Transverse colon (tissue), 4 donors: ENCODE results near the gene GIMAP2. TPM values are rescaled to one million over a fixed set of nuclear protein-coding genes. Genes with fewer than 3 reads are reported as not detected.

Experiments
- DNase-seq: peaks from one replicate; pipeline ENCODE4 v3.0.0-alpha.2; 2019
- H3K27ac ChIP-seq, 4 donors: fragments of 200-600 bp; sonication (generic); 2 replicates each; pipeline ENCODE4 v1.5.1; 2016 to 2018; ENCODE audit warnings: inconsistent platforms in 4 of 4
- H3K27me3 ChIP-seq: fragments of 200-600 bp; sonication (generic); 2 replicates; pipeline ENCODE4 v1.5.1; 2017; ENCODE audit warnings: inconsistent platforms
- H3K36me3 ChIP-seq, 4 donors: fragments of 200-600 bp; sonication (generic); 2 replicates each; pipeline ENCODE4 v1.5.1; 2017 to 2019; ENCODE audit warnings: inconsistent platforms in 4 of 4
- H3K4me1 ChIP-seq, 4 donors: fragments of 200-600 bp; sonication (generic); 2 replicates each; pipeline ENCODE4 v1.5.1; 2017 to 2020; ENCODE audit warnings: inconsistent platforms in 4 of 4
- H3K4me3 ChIP-seq, 4 donors: fragments of 200-600 bp; sonication (generic); 1 replicate in 1 of 4; 2 replicates in 3 of 4; pipeline versions ENCODE4 v1.5.1 to v1.6.1; 2017 to 2019; ENCODE audit warnings: inconsistent platforms in 4 of 4
- H3K9me3 ChIP-seq, 2 donors: fragments of 200-600 bp; sonication (generic); 2 replicates each; pipeline ENCODE4 v1.5.1; 2017 to 2019; ENCODE audit warnings: inconsistent platforms in 2 of 2
- EP300 ChIP-seq: sonication (generic); formaldehyde crosslinking; IDR thresholded peaks from one replicate; pipeline ENCODE4 v1.6.1; 2017; ENCODE audit warnings: antibody characterized with exemption, low read depth
- POLR2A ChIP-seq: fragments of 450-650 bp; IDR thresholded peaks from one replicate; pipeline ENCODE4 v1.6.1; 2016; ENCODE audit warnings: antibody characterized with exemption, mild to moderate bottlenecking, moderate library complexity
- POLR2AphosphoS5 ChIP-seq, 3 donors: sonication (generic); formaldehyde crosslinking; IDR thresholded peaks; one replicate each; pipeline ENCODE4 v1.6.1; 2016; ENCODE audit warnings: antibody characterized with exemption in 3 of 3
- WGBS, 2 donors: methylation state at CpG; one replicate each; pipeline ENCODE4 v1.1.5; 2018; ENCODE audit warnings: low coverage in 1 of 2; 5-methylcytosine and 5-hydroxymethylcytosine counted together
- in situ Hi-C, 4 donors: fragments of 200-750 bp; cut with MboI; loops; one replicate each; pipeline versions ENCODE4 v1.15.0 to v1.15.1; 2017; ENCODE audit warnings: low sequenced_read_pairs in 3 of 4, low pct_ligation_motif_present in 1 of 4, low pct_unique_long_range_greater_than_20kb in 1 of 4
- intact Hi-C: fragments of 100-400 bp; cut with DNase I; formaldehyde crosslinking; loops from one replicate; pipeline ENCODE4 v1.15.1; 2023; ENCODE audit warnings: low total_unique reads
- total RNA-seq, 4 donors: library from RNA; depleted of rRNA; stranded (reverse); fragments of >200 nt; gene quantifications; one replicate each; pipeline ENCODE4 v1.1.0, GENCODE V29; 2016
- TF ChIP-seq, protein P1 (sequence below), 5 experiments: fragments of 200-600 bp in 3 of 5; fragments of 450-650 bp in 2 of 5; sonication (generic) in 3 of 5; IDR thresholded peaks; 1 replicate in 2 of 5; 2 replicates in 3 of 5; pipeline ENCODE4 v1.5.1; 2016 to 2017; ENCODE audit warnings: antibody characterized with exemption in 5 of 5, inconsistent platforms in 3 of 5, mild to moderate bottlenecking in 2 of 5, moderate library complexity in 1 of 5

GIMAP2 gene
- total RNA-seq, 4 donors from 2014 or later, result 4.5 to 16.2 TPM; not detected in 2

DNA sequence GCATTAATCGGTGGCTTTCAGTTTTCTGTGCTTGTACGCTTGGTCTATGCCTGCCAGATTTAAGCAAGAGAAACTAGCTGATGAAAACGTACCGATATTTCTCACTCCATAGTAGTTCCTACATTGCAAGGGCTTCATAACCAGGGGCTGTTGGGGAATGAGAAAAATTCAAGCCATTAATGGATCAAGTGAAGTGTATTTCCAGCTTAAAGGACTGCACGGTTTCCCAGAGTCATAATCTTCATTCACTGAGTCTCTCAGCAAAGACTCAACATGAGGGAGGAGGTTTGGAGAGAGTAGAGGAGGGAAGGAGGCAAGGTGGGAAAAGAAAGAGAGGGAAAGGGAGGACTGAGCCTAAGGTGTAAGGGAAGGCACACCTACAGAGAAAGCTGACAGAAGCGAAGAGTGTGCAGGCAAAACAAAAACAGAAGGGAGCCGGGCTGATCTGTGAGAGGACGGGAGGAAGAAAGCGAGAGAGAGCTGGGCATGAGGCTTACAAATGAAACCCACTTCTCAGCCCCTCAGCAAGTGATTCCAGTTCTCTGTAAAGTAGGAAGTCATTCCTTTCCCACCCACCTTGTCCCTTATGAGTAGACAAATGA lies 625 bp downstream of the GIMAP2 start:
- DNase-seq, result no peak
- H3K4me3 ChIP-seq, result peak overlapping the region; percentile 2 to 56 (median 30)

DNA sequence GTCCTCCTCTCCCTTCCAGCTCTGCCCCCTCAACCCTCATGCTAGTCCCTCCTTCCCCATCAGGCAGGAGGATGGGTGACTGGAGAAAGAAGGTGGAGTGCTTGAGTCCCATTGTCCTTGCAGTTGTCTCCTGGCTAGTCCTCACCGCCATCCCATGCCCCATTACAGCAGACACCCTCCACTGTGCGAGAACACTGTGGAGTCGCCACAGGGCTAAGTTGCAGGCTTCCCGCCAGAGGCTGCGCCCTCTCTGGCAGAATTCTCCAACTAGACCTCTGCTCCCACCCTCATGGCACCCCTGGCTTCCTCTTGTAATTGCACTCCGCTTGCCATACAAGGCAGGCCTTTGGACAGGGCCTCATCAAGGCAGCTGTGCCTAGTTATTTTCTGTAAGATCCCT lies 3.1 kb downstream of the GIMAP2 start:
- H3K27ac ChIP-seq, result no peak overlapping the region
- WGBS, 2 donors, result 99 to 100% methylated on average over 1 to 6 of the region's 6 CpGs
- no peaks in the 10 kb centered on the region for H3K9me3 ChIP-seq
- in situ Hi-C loops (no loop called here), intact Hi-C loops (no loop called here)
- peaks cover 0 to 24% (median 4%) of the 10 kb centered on the region in 4 donors for H3K4me1 ChIP-seq
- H3K36me3 ChIP-seq, result peaks cover 0 to 11% (median 0%) of the 10 kb centered on the region in 4 donors
- no peak overlapping the region for H3K4me3 ChIP-seq
- no peak for TF ChIP-seq EP300
- no peak for TF ChIP-seq POLR2A
- TF ChIP-seq, protein P1, sequence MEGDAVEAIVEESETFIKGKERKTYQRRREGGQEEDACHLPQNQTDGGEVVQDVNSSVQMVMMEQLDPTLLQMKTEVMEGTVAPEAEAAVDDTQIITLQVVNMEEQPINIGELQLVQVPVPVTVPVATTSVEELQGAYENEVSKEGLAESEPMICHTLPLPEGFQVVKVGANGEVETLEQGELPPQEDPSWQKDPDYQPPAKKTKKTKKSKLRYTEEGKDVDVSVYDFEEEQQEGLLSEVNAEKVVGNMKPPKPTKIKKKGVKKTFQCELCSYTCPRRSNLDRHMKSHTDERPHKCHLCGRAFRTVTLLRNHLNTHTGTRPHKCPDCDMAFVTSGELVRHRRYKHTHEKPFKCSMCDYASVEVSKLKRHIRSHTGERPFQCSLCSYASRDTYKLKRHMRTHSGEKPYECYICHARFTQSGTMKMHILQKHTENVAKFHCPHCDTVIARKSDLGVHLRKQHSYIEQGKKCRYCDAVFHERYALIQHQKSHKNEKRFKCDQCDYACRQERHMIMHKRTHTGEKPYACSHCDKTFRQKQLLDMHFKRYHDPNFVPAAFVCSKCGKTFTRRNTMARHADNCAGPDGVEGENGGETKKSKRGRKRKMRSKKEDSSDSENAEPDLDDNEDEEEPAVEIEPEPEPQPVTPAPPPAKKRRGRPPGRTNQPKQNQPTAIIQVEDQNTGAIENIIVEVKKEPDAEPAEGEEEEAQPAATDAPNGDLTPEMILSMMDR (IDR thresholded peaks at IDR 0.05), result no peak
- TF ChIP-seq POLR2AphosphoS5 (IDR thresholded peaks at IDR 0.05), result no peak
- no peaks in the 10 kb centered on the region for H3K27me3 ChIP-seq
- DNase-seq, result no peak

More for the DNA sequence above, 625 bp downstream of the GIMAP2 start:
- H3K27me3 ChIP-seq, result no peaks in the 10 kb centered on the region
- in situ Hi-C loops (no loop called here), intact Hi-C loops (no loop called here)
- peaks cover 0 to 11% (median 0%) of the 10 kb centered on the region in 4 donors for H3K36me3 ChIP-seq
- H3K4me1 ChIP-seq, result peaks cover 0 to 24% (median 4%) of the 10 kb centered on the region in 4 donors
- 39 to 40% methylated on average over 9 of the region's 9 CpGs for WGBS, 2 donors
- no peak for TF ChIP-seq POLR2AphosphoS5 (IDR thresholded peaks at IDR 0.05)
- H3K9me3 ChIP-seq, result no peaks in the 10 kb centered on the region
- peak overlapping the region; percentile 71 to 86 (median 76) for H3K27ac ChIP-seq

DNA sequence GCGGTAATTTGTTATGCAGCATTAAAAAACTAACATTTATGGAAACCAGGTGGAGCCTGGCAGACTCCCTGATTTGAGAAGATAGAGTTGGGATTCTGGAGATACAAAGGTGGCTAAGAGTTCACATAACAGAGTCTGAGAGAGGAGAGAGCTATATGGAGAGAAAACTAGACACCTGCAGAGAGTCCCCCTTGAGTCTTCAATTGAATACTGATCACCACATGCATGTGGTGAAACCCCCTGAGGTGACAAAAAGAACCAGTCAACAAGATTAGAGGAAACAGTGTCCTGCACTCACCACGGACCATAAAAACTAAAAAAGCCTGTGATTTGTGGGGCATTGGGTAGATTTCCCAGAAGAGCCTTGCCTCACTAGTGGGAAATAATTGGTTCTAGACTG lies 10.1 kb downstream of the GIMAP2 start:
- Histone ChIP-seq H3K27ac (no peak overlapping the region), H3K4me3 (no peak overlapping the region), H3K4me1 (no peaks in the 10 kb centered on the region), H3K9me3 (peaks cover 9 to 19% of the 10 kb centered on the region in 2 donors), H3K27me3 (no peaks in the 10 kb centered on the region), H3K36me3 (peaks cover 0 to 4% (median 0%) of the 10 kb centered on the region in 4 donors)
- DNase-seq, result no peak
- WGBS, 2 donors, result 40 to 85% methylated on average over 1 to 2 of the region's 2 CpGs
- intact Hi-C loops (no loop called here), in situ Hi-C loops (no loop called here)
- TF ChIP-seq EP300 (no peak), POLR2A (no peak), POLR2AphosphoS5 (IDR thresholded peaks at IDR 0.05) (no peak)
- TF ChIP-seq, protein P1 (IDR thresholded peaks at IDR 0.05), result no peak

DNA sequence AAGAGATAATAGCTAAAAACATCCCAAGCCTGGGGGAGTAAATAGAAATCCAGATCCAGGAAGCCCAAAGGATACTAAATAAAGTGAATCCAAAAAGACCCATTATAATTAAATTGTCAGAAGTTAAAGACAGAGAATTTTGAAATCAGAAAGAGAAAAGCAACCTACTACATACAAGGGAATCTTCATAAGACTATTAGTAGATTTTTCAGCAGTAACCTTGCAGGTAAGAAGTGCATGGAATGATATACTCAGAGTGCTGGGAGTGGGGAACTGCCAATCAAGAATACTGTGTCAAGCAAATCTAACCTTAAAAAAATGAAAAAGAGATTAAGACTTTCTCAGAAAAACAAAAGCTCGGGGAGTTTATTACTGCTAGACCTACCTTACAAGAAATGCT lies 17.7 kb downstream of the GIMAP2 start:
- Histone ChIP-seq H3K27ac (no peak overlapping the region), H3K4me1 (no peaks in the 10 kb centered on the region), H3K36me3 (no peaks in the 10 kb centered on the region), H3K4me3 (no peak overlapping the region), H3K9me3 (peaks cover 37 to 41% of the 10 kb centered on the region in 2 donors), H3K27me3 (no peaks in the 10 kb centered on the region)
- no peak for DNase-seq
- WGBS, 2 donors, result 67 to 92% methylated on average over 1 of the region's 1 CpG
- intact Hi-C loops (no loop called here), in situ Hi-C loops (no loop called here)
- TF ChIP-seq POLR2AphosphoS5 (IDR thresholded peaks at IDR 0.05), result no peak
- TF ChIP-seq POLR2A, result no peak
- TF ChIP-seq, protein P1 (IDR thresholded peaks at IDR 0.05), result no peak
- no peak for TF ChIP-seq EP300

DNA sequence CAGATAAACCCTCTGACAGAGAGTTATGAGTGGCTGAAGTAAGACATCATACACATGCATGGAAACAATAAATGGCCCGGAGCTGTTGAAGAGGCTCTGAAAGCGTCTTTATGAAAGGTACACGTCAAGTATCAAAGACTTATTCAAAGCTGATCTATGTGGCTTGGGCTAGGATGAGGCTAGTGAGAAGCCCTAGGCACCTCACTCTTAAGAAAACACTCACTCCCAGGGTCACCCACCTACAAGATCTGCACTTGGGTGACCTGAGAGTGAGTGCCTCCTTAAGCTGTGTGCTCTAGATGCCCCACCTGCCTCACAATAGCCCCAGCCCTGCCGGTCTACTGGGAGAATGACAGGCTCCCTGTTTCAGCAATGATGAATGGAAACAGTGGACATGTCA lies 29.8 kb downstream of the GIMAP2 start:
- in situ Hi-C loops, result no loop called here
- H3K9me3 ChIP-seq, result no peaks in the 10 kb centered on the region
- no peaks in the 10 kb centered on the region for H3K4me1 ChIP-seq
- no peak overlapping the region for H3K4me3 ChIP-seq
- TF ChIP-seq POLR2AphosphoS5 (IDR thresholded peaks at IDR 0.05) (no peak), EP300 (no peak), POLR2A (no peak)
- TF ChIP-seq, protein P1 (IDR thresholded peaks at IDR 0.05), result no peak
- no peak for DNase-seq
- no peaks in the 10 kb centered on the region for H3K36me3 ChIP-seq
- intact Hi-C loops, result no loop called here
- WGBS, 2 donors, result 80 to 90% methylated on average over 4 of the region's 4 CpGs
- peak overlapping the region; percentile 54 to 72 (median 64) for H3K27ac ChIP-seq
- H3K27me3 ChIP-seq, result no peaks in the 10 kb centered on the region
